Measurements from ENCODE around the gene CPED1. TPM values are rescaled to one million over a fixed set of nuclear protein-coding genes. Genes with fewer than 3 reads are reported as not detected.

The CPED1 gene
- total RNA-seq, 1 donor from 2014 or later: 2.1 TPM

- no peak for DNase-seq (ENCODE audit: low read depth)
- H3K4me3 ChIP-seq (ENCODE audit: low read depth, low read length): no peak overlapping the region
- TF ChIP-seq, protein P1, sequence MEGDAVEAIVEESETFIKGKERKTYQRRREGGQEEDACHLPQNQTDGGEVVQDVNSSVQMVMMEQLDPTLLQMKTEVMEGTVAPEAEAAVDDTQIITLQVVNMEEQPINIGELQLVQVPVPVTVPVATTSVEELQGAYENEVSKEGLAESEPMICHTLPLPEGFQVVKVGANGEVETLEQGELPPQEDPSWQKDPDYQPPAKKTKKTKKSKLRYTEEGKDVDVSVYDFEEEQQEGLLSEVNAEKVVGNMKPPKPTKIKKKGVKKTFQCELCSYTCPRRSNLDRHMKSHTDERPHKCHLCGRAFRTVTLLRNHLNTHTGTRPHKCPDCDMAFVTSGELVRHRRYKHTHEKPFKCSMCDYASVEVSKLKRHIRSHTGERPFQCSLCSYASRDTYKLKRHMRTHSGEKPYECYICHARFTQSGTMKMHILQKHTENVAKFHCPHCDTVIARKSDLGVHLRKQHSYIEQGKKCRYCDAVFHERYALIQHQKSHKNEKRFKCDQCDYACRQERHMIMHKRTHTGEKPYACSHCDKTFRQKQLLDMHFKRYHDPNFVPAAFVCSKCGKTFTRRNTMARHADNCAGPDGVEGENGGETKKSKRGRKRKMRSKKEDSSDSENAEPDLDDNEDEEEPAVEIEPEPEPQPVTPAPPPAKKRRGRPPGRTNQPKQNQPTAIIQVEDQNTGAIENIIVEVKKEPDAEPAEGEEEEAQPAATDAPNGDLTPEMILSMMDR (conservative IDR thresholded peaks at IDR 0.05; ENCODE audit: low read depth, low read length): no peak
Observed at GRCh38 chr7:121271098-121271497, 282.6 kb downstream of the CPED1 start.

DNA sequence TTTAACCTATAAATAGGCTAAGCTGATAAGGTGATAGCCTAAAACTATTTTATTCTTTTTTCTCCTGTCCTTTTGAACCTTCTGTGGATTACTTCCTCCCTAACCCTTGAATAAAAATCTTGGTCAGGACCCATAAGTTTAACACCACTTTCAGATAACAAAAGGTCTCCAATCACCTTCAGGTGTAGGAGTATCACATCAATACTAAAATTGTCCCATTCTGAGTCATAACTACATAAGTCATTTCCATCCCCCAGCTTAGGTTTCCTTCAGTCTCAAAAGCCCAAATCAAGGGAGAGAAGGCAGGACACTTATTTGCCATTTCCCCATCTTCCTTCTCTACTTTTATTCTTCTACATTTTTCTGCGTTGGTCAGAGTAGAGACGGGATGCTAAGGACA, 283.4 kb downstream of the CPED1 start:
- TF ChIP-seq, protein P1 (conservative IDR thresholded peaks at IDR 0.05; ENCODE audit: low read depth, low read length): no peak
- H3K4me3 ChIP-seq (ENCODE audit: low read depth, low read length): no peak overlapping the region
- no peak for DNase-seq (ENCODE audit: low read depth)

DNA sequence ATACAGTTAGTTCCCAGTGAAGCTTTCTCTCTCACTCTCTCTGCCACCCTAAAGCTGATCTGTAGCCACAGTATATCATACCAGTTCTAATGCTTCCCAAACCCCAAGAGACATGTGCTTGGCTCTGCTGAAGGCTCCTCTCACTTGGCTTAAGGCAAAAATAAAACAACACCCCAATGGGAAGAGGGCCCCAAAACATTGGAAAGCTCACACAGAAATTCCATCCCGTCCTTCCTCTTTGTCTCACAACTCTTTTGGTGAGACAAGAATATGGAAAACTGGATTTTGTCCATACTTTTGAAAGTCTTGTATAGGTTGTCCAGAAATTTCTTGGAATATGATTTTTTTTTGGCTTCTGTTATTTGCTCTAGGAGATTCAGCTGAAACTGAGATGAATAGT, 284.2 kb downstream of the CPED1 start:
- no peak for DNase-seq (ENCODE audit: low read depth)
- TF ChIP-seq, protein P1 (conservative IDR thresholded peaks at IDR 0.05; ENCODE audit: low read depth, low read length): no peak
- no peak overlapping the region for H3K4me3 ChIP-seq (ENCODE audit: low read depth, low read length)

DNA sequence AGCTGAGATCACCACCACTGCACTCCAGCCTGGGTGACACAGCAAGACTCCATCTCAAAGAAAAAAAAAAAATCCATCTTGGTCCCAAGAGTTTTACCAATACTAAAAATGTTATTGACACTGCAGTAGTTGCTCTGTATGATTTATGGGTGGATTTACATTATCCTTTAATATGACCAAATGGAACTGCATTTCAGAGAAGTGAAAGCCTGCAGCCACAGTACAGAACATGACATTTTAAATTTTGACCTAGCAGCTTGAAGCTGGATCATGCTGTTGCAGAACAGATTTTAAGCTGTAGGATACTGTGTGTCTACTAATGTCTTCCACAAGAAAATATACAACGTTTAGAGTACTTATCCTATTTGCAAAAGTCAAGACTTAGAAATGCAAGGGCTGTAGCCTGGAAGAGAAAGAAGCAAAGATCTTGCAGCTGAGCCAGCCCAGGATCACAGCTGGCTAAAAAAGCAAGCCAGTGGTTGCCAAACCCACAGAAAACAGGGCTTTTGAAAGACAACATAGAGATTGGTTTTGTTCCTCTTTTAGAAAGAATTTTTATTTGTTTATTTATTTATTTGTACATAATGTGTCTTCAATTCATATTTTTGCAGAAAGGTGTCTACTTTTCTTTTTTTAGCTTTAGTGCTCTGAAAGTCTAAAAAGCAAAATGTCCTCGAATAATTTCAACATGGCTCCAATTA, 285.1 kb downstream of the CPED1 start:
- no peak overlapping the region for H3K4me3 ChIP-seq (ENCODE audit: low read depth, low read length)
- no peak for DNase-seq (ENCODE audit: low read depth)
- TF ChIP-seq, protein P1 (conservative IDR thresholded peaks at IDR 0.05; ENCODE audit: low read depth, low read length): no peak

DNA sequence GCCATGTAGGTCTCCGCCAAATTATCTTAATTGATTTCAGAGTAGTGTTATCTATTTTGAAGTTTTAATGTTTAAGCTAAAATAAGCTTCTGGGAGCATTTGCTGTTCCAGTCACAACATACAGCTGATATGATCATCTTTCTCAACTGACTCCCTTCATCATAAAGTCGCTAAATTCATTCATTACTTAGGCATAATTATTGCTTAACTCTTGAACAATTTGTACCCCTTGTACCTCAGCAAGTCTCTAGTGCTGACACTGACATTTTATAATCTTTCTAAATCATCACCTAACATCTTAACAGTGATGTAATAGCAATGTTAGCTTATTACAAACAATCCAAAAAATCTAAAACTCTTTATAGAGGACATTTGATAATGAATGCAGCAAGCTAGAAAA, 286.0 kb downstream of the CPED1 start:
- no peak overlapping the region for H3K4me3 ChIP-seq (ENCODE audit: low read depth, low read length)
- no peak for DNase-seq (ENCODE audit: low read depth)
- TF ChIP-seq, protein P1 (conservative IDR thresholded peaks at IDR 0.05; ENCODE audit: low read depth, low read length): no peak

DNA sequence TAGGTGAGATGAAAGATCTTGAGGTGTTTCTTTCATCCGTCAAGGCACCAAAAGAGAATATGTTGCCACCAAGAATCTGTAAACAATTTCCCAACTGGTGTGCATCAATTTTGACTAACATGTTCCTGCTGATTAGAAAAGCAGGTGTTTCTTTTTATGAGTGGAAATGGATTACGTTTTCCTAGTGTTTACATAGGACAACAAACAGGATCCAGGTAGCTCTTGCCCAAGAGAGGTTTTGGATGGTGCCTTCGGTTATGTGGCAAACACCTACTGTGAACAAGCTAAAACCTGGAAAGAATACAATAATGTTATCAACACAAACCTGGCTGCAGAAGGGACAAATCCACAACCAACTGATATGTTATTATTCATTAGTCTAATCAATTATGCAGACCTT, 286.7 kb downstream of the CPED1 start:
- no peak overlapping the region for H3K4me3 ChIP-seq (ENCODE audit: low read depth, low read length)
- DNase-seq (ENCODE audit: low read depth): no peak
- TF ChIP-seq, protein P1 (conservative IDR thresholded peaks at IDR 0.05; ENCODE audit: low read depth, low read length): no peak

- TF ChIP-seq, protein P1 (conservative IDR thresholded peaks at IDR 0.05; ENCODE audit: low read depth, low read length): no peak
- no peak for DNase-seq (ENCODE audit: low read depth)
- H3K4me3 ChIP-seq (ENCODE audit: low read depth, low read length): no peak overlapping the region
Observed at GRCh38 chr7:121276313-121276712, 287.8 kb downstream of the CPED1 start.

Measured in epithelial cell of proximal tubule (primary cell).